HFF-Myc (cell line): ENCODE results near the gene LIMK1.
"Not testable (repeated sequence)": the region's sequence is repeated elsewhere in the genome, so short reads cannot be mapped to it uniquely, and the experiment has no call there.

Source experiments
- DNase-seq: peaks from one replicate; pipeline ENCODE4 v3.0.0-alpha.2; 2011; ENCODE audit warnings: low read depth; ENCODE audit errors: extremely low read depth
- H3K4me3 ChIP-seq: replicated peaks from 2 replicates; pipeline ENCODE4 v1.5.1; 2011; ENCODE audit warnings: low read depth, mild to moderate bottlenecking, control low read depth, low read length
- TF ChIP-seq, protein P1 (sequence below): IDR thresholded peaks from 2 replicates; pipeline ENCODE4 v1.5.1; 2012; ENCODE audit warnings: mild to moderate bottlenecking, low read depth, low read length, control low read depth; ENCODE audit errors: missing control alignments

The LIMK1 gene

DNA sequence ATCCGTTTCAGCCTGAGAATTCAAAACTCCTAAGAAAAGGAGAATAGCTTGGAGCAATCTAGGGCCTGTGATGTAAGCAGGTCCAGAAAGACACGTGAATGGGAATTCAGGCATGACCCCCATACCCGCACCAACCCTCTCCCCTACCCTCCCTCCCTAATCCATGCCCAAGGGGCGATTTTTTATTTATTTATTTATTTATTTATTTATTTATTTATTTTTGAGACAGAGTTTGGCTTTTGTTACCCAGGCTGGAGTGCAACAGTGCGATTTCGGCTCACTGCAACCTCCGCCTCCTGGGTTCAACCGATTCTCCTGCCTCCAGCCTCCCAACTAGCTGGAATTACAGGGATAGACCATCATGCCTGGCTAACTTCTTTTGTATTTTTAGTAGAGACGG is 74.0 kb downstream of the LIMK1 start:
- no peak for DNase-seq
- TF ChIP-seq, protein P1, sequence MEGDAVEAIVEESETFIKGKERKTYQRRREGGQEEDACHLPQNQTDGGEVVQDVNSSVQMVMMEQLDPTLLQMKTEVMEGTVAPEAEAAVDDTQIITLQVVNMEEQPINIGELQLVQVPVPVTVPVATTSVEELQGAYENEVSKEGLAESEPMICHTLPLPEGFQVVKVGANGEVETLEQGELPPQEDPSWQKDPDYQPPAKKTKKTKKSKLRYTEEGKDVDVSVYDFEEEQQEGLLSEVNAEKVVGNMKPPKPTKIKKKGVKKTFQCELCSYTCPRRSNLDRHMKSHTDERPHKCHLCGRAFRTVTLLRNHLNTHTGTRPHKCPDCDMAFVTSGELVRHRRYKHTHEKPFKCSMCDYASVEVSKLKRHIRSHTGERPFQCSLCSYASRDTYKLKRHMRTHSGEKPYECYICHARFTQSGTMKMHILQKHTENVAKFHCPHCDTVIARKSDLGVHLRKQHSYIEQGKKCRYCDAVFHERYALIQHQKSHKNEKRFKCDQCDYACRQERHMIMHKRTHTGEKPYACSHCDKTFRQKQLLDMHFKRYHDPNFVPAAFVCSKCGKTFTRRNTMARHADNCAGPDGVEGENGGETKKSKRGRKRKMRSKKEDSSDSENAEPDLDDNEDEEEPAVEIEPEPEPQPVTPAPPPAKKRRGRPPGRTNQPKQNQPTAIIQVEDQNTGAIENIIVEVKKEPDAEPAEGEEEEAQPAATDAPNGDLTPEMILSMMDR: no peak
- no peak overlapping the region for H3K4me3 ChIP-seq

DNA sequence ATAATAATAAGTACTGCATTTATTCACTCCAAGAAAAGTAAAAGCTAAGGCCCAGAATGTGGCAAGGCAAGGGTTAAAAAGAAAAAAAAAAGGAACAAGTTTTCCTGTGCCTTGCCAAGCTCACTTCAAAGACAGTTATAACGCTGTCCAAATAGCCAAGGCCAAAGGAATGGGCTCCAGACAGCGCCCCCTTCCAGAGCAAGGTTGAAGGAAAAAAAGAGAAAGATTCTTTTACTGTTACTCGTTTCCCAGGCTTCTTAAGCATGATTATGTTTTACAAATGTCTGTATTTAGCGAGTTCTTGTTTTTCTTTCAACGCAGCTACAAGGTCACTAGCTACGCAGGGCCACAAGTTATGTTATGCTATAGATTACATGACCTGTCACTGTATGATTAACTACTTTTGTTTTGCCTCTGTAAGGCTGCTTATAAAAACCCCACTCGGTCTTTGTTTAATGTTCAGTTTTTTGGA is 81.4 kb downstream of the LIMK1 start:
- H3K4me3 ChIP-seq: no peak overlapping the region
- TF ChIP-seq, protein P1: peak; percentile 44
- no peak for DNase-seq

DNA sequence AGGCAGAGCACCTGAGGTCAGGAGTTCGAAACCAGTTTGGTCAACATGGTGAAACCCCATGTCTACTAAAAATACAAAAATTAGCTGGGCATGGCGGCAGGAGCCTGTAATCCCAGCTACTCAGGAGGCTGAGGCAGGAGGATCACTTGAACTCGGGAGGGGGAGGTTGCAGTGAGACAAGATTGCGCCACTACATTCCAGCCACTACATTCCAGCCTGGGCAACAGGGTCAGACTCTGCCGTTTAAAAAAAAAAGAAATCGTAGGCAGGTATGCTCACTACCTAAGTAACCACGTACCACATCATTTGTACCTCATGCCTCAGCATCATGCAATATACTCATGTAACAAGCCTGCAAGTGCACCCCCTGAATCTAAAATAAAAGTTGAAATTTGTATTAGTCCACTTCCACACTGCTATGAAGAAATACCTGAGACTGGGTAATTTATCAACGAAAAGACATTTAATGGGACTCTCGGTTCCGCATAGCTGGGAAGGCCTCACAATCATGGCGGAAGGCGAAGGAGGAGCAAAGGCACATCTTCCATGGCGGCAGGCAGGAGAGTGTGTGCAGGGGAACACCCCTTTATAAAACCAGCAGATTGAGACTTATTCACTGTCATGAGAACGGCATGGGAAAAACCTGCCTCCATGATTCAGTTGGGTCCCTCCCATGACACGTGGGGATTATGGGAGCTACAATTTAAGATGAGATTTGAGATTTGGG is 82.4 kb downstream of the LIMK1 start:
- no peak overlapping the region for H3K4me3 ChIP-seq
- TF ChIP-seq, protein P1: no peak
- no peak for DNase-seq

DNA sequence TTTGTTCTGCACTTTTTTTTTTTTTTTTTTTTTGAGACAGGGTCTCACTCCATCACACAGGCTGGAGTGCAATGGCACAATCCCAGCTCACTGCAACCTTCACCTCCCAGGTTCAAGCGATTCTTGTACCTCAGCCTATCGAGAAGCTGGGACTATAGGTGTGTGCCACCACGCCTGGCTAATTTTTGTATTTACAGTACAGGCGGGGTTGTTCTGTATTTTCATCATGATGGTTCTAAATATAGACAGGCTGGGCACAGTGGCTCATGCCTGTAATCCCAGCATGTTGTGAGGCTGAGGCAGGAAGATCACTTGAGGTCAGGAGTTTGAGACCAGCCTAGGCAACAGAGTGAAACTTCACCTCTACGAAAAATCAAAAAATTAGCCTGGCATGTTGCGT is 83.7 kb downstream of the LIMK1 start:
- not testable (repeated sequence) for DNase-seq, H3K4me3 ChIP-seq
